Stomach (tissue), 9 donors: ENCODE measurements around the gene USHBP1. TPM values are rescaled to one million over a fixed set of nuclear protein-coding genes. Genes with fewer than 3 reads are reported as not detected.
A peak's percentile ranks its signal among the peaks of the same experiment; 100 is the strongest.

Experiments
- DNase-seq, 2 donors: peaks; one replicate each; pipeline versions ENCODE4 v3.0.0 to v3.0.0-alpha.2; 2013 to 2019
- H3K27ac ChIP-seq, 5 donors: fragments of 200-600 bp in 4 of 5; sonication (generic) in 4 of 5; one replicate each; pipeline ENCODE4 v1.5.1; 2013 to 2019; ENCODE audit warnings: mild to moderate bottlenecking in 1 of 5, moderate library complexity in 1 of 5
- H3K27me3 ChIP-seq, 3 donors: fragments of 200-600 bp; sonication (generic); one replicate each; pipeline ENCODE4 v1.5.1; 2017 to 2019; ENCODE audit warnings: mixed run types in 1 of 3
- H3K36me3 ChIP-seq, 4 donors: fragments of 200-600 bp; sonication (generic); 1 replicate in 3 of 4; 2 replicates in 1 of 4; pipeline ENCODE4 v1.5.1; 2016 to 2019
- H3K4me1 ChIP-seq, 4 donors: fragments of 200-600 bp; sonication (generic); one replicate each; pipeline ENCODE4 v1.5.1; 2016 to 2019
- H3K4me3 ChIP-seq, 4 donors: fragments of 200-600 bp; sonication (generic) in 3 of 4; one replicate each; pipeline ENCODE4 v1.5.1; 2016 to 2019; ENCODE audit warnings: mild to moderate bottlenecking in 1 of 4
- H3K9me3 ChIP-seq, 4 donors: fragments of 200-600 bp; sonication (generic); one replicate each; pipeline ENCODE4 v1.5.1; 2016 to 2019
- CTCF ChIP-seq, 7 experiments: fragments of 450-650 bp in 4 of 7; fragments of 200-600 bp in 3 of 7; sonication (generic) in 3 of 7; IDR thresholded peaks; one replicate each; pipeline ENCODE4 v1.5.1; 2016 to 2019; ENCODE audit warnings: antibody characterized with exemption in 7 of 7, control low read depth in 2 of 7, mild to moderate bottlenecking in 1 of 7
- EP300 ChIP-seq: sonication (generic); formaldehyde crosslinking; IDR thresholded peaks from one replicate; pipeline ENCODE4 v1.6.1; 2017; ENCODE audit warnings: antibody characterized with exemption
- POLR2A ChIP-seq, 4 donors: fragments of 450-650 bp; IDR thresholded peaks; one replicate each; pipeline ENCODE4 v1.6.1; 2016; ENCODE audit warnings: antibody characterized with exemption in 4 of 4, control low read depth in 2 of 4, mild to moderate bottlenecking in 1 of 4, moderate library complexity in 1 of 4
- POLR2AphosphoS5 ChIP-seq, 3 donors: sonication (generic); formaldehyde crosslinking; IDR thresholded peaks; one replicate each; pipeline ENCODE4 v1.6.1; 2016; ENCODE audit warnings: antibody characterized with exemption in 3 of 3
- WGBS, 5 donors: extraction: QIAGEN DNeasy Blood & Tissue Kit in 3 of 5; methylation state at CpG; one replicate each; pipeline versions ENCODE4 v1.1.5 to v1.1.7; 2013 to 2018; 5-methylcytosine and 5-hydroxymethylcytosine counted together
- intact Hi-C: fragments of 100-400 bp; cut with DNase I; formaldehyde crosslinking; loops from one replicate; pipeline ENCODE4 v1.15.1; 2023; ENCODE audit warnings: low total_unique reads
- polyA plus RNA-seq, 3 donors: library from polyadenylated mRNA; stranded (reverse); fragments of 200-250 nt; gene quantifications; one replicate each; pipeline ENCODE4 v1.2.3, GENCODE V29; 2013
- total RNA-seq, 5 donors: library from RNA; depleted of rRNA; stranded (reverse); fragments of >200 nt; gene quantifications; one replicate each; pipeline versions ENCODE4 v1.1.0 to v1.2.3, GENCODE V29; 2014 to 2016
- donor health status: healthy with polysubstance abuse.
- donor health status: Bipolar disorder and iron deficiency.
- donor health status: healthy.

Gene USHBP1
- total and polyA plus RNA-seq, 8 donors = 2.1 to 7.7 (median 3.8) TPM; not detected in 2

- H3K9me3 ChIP-seq = no peaks in the 10 kb centered on the region
- WGBS, 5 donors = 35 to 61% (median 41%) methylated on average over 4 to 8 of the region's 8 CpGs
These were observed 21.9 kb downstream of the USHBP1 start for GRCh38 chr19:17242431-17243208.

DNA sequence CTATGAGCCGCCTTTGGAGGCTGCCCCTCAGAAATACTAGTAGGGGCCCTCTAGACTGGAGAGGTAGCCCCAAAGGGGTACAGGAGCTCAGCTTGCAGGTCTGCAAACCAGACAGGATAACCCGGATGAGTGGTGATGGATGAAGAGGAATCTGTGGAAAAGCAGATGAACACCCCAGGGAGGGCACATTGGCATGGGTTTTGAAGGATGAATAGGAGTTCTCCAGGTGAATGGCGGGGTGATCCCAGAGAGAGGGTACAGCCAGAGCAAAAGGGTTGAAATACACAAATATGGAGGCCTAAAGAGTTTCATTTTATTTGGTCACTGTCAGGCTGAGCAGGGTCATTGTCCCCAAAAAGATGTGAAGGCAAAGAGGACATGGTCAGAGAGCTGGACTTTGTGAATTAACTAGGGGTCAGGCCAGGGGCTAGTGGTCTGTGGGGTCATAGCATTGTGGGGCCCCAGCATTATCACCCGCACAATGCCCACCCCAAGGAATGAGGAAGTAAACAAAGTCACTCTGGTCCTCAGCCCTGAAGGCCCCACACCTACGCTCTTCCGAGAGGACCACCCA, 23.6 kb downstream of the USHBP1 start:
- no peak for DNase-seq
- H3K36me3 ChIP-seq = peaks cover 0 to 26% (median 21%) of the 10 kb centered on the region in 4 donors
- peak overlapping the region; percentile 83 to 95 (median 87) for H3K27ac ChIP-seq
- H3K4me1 ChIP-seq = peaks cover 52 to 82% (median 76%) of the 10 kb centered on the region in 4 donors
- 92 to 97% (median 92%) methylated on average over 6 of the region's 6 CpGs for WGBS, 5 donors
- H3K27me3 ChIP-seq = no peaks in the 10 kb centered on the region
- TF ChIP-seq POLR2AphosphoS5 (IDR thresholded peaks at IDR 0.05) (no peak), EP300 (no peak), CTCF (IDR thresholded peaks at IDR 0.05) (no peak), POLR2A (IDR thresholded peaks at IDR 0.05) (no peak)
- H3K4me3 ChIP-seq = peak overlapping the region in 1 of 4 donors; percentile 30
- no peaks in the 10 kb centered on the region for H3K9me3 ChIP-seq
- intact Hi-C loops = no loop called here

More at GRCh38 chr19:17242431-17243208, 21.9 kb downstream of the USHBP1 start:
- peaks cover 0 to 20% (median 20%) of the 10 kb centered on the region in 4 donors for H3K36me3 ChIP-seq
- H3K27ac ChIP-seq = peak overlapping the region; percentile 83 to 95 (median 87)
- no peaks in the 10 kb centered on the region for H3K27me3 ChIP-seq
- H3K4me3 ChIP-seq = peak overlapping the region in 3 of 4 donors; percentile 86 to 97 (median 95)
- TF ChIP-seq CTCF (IDR thresholded peaks at IDR 0.05) (no peak), EP300 (no peak), POLR2A (IDR thresholded peaks at IDR 0.05) (no peak), POLR2AphosphoS5 (IDR thresholded peaks at IDR 0.05) (no peak)
- DNase-seq = peak in 1 of 2 donors; percentile 30
- peaks cover 53 to 81% (median 76%) of the 10 kb centered on the region in 4 donors for H3K4me1 ChIP-seq
- intact Hi-C loops = no loop called here

DNA sequence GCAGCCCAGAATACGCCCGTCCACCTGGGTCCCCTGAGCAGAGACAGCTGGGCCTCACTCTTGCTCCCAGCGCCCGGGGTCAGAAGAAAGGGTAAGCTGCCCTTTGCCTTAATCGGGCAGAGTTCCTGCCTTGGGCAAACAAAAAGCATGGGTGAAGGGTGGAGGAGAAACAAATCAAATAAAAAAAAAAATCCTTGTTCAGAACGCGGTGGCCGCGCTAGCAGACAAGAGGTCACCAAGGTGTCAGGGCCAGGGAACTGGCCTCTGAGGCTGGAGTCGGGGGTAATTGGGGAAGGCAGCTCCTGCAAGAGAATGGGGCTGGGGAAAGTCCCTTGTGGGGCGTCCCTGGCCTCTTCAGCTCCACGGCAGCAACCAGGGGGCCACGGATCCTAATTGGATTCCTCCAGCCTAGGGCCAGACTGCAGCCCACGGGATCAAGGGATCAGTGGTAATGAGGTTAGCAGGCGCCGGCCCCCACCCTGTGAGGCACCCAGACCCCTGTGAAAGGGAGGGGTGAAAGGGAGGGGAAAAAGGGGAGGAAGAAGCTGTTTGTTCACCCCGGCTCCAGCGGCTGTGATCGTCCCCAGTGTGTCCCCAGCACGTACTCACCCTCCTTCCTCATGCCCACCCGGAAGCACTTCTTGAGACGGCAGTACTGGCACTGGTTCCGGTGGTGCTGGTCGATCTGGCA, 24.3 kb downstream of the USHBP1 start:
- peaks cover 0 to 26% (median 21%) of the 10 kb centered on the region in 4 donors for H3K36me3 ChIP-seq
- TF ChIP-seq CTCF (IDR thresholded peaks at IDR 0.05) (no peak), POLR2A (IDR thresholded peaks at IDR 0.05) (no peak), POLR2AphosphoS5 (IDR thresholded peaks at IDR 0.05) (peak in 1 of 3 donors; percentile 48), EP300 (no peak)
- intact Hi-C loops = no loop called here
- H3K27ac ChIP-seq = peak overlapping the region; percentile 83 to 95 (median 87)
- peak; percentile 70 to 76 for DNase-seq
- H3K4me3 ChIP-seq = peak overlapping the region in 1 of 4 donors; percentile 30
- H3K27me3 ChIP-seq = no peaks in the 10 kb centered on the region
- WGBS, 5 donors = 22 to 58% (median 41%) methylated on average over 24 of the region's 24 CpGs
- H3K4me1 ChIP-seq = peaks cover 59 to 89% (median 83%) of the 10 kb centered on the region in 4 donors
- no peaks in the 10 kb centered on the region for H3K9me3 ChIP-seq
